UCSD-AML1 (cell line): Measurements from ENCODE around the gene RBM19.
"Not testable (repeated sequence)": the region's sequence is repeated elsewhere in the genome, so short reads cannot be mapped to it uniquely, and the experiment has no call there.

Experiments used
- DNase-seq: peaks from one replicate; lab custom pipeline; 2025; ENCODE audit not compliant: unreplicated experiment; lab: John Stamatoyannopoulos, UW

The RBM19 gene

GRCh38 chr12:113906411-113907200 is 59.5 kb downstream of the RBM19 start:
- no peak for DNase-seq

GRCh38 chr12:113905829-113906228 is 60.3 kb downstream of the RBM19 start:
- no peak for DNase-seq

GRCh38 chr12:113903381-113903863 is 62.7 kb downstream of the RBM19 start:
- no peak for DNase-seq

- DNase-seq, result not testable (repeated sequence)
Measured at GRCh38 chr12:113901319-113901718, 64.8 kb downstream of the RBM19 start.

GRCh38 chr12:113900716-113901115 is 65.4 kb downstream of the RBM19 start:
- no peak for DNase-seq

- DNase-seq, result no peak
Measured at GRCh38 chr12:113899561-113900471, 66.3 kb downstream of the RBM19 start.

GRCh38 chr12:113899042-113899560 is 67.0 kb downstream of the RBM19 start:
- DNase-seq, result no peak

GRCh38 chr12:113898466-113898865 is 67.7 kb downstream of the RBM19 start:
- DNase-seq, result no peak

- DNase-seq, result no peak
Measured at GRCh38 chr12:113897406-113897805, 68.7 kb downstream of the RBM19 start.

- DNase-seq, result no peak
Measured at GRCh38 chr12:113896841-113897240, 69.3 kb downstream of the RBM19 start.

GRCh38 chr12:113896194-113896593 is 69.9 kb downstream of the RBM19 start:
- no peak for DNase-seq

GRCh38 chr12:113895176-113895575 is 70.9 kb downstream of the RBM19 start:
- DNase-seq, result no peak

GRCh38 chr12:113894697-113895096 is 71.4 kb downstream of the RBM19 start:
- DNase-seq, result no peak

- DNase-seq, result no peak
Measured at GRCh38 chr12:113893221-113893620, 72.9 kb downstream of the RBM19 start.

- no peak for DNase-seq
Measured at GRCh38 chr12:113892556-113892955, 73.6 kb downstream of the RBM19 start.

GRCh38 chr12:113891739-113892520 is 74.2 kb downstream of the RBM19 start:
- no peak for DNase-seq

- DNase-seq, result no peak
Measured at GRCh38 chr12:113891167-113891692, 74.9 kb downstream of the RBM19 start.

- no peak for DNase-seq
Measured at GRCh38 chr12:113889891-113890581, 76.1 kb downstream of the RBM19 start.

- no peak for DNase-seq
Measured at GRCh38 chr12:113889076-113889475, 77.0 kb downstream of the RBM19 start.

- DNase-seq, result no peak
Measured at GRCh38 chr12:113888435-113888834, 77.7 kb downstream of the RBM19 start.
